Left colon (tissue), 2 donors: ENCODE measurements around the gene CALU. TPM values are rescaled to one million over a fixed set of nuclear protein-coding genes. Genes with fewer than 3 reads are reported as not detected.

Source experiments
- ATAC-seq: fragments of 200-7000 bp; cut with Tn5 transposase; one replicate; pipeline ENCODE4 v1.9.1; 2020; ENCODE audit warnings: mild to moderate bottlenecking, moderate library complexity
- DNase-seq, 2 donors: peaks; one replicate each; pipeline ENCODE4 v3.0.0-alpha.2; 2020
- intact Hi-C, 2 donors: fragments of 100-400 bp; cut with DNase I in 1 of 2; cut with micrococcal nuclease in 1 of 2; formaldehyde crosslinking; loops; one replicate each; pipeline versions ENCODE4 v1.11.2 to v1.14.0; 2022; cut with DNase I, micrococcal nuclease
- total RNA-seq, 2 donors: library from RNA; stranded (reverse); fragmentation: NEBNext Ultra II Directional; extraction: Animal tissue kit (Norgen Biotek cat#: 25700); gene quantifications; one replicate each; pipeline ENCODE4 v1.2.1, GENCODE V29; 2021
- donor health status: DM: no; HTN: no; CAD: no.
- donor health status: DM: yes; HTN: yes; CAD: no.

The CALU gene
- total RNA-seq, 2 donors from 2014 or later = 36.3 to 42.6 TPM

DNA sequence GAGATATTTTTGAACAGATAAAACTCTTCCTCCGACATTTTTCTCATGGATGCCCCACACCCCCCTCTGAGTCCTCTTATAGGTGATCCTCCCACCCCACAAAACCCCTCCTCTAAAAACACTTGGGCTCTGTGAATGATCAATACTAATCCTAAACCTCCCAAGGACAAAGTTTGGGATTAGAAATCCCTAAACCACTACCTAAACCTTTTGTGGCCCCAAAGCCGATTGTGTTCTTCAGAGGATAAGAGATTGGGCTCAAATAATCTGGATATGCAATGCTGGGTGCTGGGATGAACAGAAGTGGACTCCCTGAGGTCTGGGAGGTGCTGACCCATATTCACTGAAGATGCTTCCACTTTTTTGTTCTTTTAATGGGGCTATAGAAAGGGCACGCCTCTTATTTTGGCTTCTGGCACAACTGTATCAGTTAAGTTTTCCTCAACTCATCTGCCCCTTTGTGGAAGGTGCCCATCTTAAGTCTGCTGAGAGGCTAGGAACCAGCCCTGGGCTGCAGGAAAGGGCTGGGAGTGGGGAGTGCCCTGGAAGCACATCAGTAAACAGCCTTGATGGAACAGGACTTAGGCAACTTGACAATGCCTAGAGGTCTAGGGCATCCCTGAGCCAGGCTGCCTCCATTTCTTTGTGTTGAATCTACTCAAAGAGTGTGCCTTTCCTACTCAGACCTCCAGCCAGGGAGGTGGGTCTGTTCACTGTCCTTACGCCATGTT, 36.8 kb downstream of the CALU start, which contains the start of gene OPN1SW:
OPN1SW (minus strand) TSS at position 51 of the 731 bp plus-strand sequence; CDS start at position 38, 13 bp downstream.
- DNase-seq = no peak
- ATAC-seq = no peak
- intact Hi-C loops = no loop called here

DNA sequence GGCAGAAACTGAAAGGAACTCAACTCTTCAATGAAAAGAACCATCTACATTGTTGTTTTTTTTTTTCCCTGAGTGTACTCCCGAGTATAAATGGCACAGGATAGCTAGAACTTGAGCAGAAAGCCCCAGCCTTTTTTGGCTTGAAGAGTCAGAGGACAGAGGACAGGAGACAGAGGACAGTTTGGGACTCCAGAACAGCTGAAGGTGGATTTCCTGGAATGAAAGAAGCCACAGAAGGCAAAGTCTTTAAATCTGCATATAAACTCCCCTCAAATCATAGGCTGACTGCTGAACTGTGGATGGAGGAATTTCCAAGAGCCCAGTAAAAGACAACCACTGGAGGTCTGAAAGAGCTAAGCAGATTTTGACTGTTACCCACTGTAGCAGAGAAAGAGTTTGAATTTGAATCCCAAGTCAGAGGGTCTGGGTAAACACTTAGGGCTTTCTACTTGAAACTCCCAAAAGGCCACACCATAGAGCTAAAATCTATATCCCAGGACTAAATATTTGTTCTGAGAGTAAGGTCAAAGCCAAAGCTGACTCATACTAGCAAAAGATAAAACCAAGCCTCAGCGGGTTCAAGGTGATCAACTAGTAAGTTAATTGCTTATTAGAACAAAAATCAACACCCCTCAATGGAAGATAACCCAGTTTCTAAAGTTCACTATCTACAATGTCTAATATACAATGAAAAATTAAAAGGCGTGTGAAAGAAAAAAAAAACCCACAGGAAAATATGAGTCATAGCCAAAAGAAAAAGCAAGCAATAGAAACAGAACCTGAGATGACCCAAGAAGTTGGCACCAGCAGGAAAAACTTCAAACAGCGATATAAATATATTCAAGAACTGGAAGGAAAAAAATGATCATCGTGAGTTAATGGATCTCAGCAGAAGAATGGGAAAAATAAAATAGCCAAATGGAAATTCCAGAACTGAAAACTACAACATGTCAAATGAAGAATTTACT, 38.3 kb downstream of the CALU start:
- intact Hi-C loops = no loop called here
- no peak for DNase-seq
- ATAC-seq = no peak

GRCh38 chr7:128778946-128779345, 39.8 kb downstream of the CALU start:
- intact Hi-C loops = no loop called here
- no peak for DNase-seq
- ATAC-seq = no peak

GRCh38 chr7:128781126-128781525, 42.0 kb downstream of the CALU start:
- intact Hi-C loops = no loop called here
- DNase-seq = no peak
- ATAC-seq = no peak

DNA sequence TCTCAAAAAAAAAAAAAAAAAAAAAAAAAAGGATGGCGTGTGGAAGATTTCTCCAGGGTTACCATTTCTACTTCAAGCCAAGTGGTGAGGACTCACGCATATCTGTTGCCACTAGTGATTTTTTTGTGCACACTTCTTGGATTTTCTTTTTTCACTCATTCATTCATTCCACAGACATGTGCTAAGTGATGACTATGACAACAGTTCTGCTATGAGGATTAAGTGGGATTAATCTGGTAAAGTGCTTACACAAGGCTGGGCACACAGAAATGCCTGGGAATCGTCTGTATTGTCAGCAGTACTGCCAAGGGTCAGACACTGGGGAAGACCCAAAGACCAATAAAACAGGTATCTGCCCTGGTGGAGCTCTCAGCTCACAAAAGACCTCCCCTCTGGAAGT, 42.7 kb downstream of the CALU start:
- intact Hi-C loops = no loop called here
- ATAC-seq = no peak
- no peak for DNase-seq

DNA sequence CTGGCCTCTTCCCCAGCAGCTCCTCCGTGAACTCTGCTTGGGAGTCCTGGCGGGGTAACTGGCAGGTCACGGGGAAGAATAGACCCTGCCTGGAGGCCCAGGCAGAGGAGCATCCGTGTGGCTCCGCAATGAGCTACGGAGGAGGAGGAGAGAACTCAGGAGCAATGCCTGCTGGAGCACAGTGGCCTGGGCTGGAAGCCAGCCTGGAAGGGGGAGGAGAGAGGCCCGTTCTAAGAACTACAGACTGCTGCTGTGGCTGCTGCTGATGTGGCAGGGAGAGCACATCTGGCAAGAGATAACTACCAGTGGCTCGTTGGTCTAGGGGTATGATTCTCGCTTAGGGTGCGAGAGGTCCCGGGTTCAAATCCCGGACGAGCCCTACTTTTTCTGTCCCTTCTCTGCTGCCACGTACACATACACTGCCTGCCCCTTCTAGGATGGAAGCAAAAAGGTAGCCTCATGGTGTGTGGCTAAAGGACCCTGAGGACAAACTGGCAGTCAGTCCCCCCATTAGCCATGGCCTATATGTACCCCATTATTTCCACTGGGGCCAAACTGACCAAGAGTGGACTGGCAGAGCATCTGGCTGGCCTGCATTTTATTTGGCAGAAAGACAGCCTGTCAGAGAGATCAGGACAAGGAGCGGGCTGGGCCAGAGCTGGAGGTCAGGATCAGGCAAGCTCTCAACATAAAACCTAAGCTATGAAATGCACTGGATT, 44.1 kb downstream of the CALU start:
- DNase-seq (peak; percentile 42 to 76), ATAC-seq (peak; percentile 28)
- intact Hi-C loops = no loop called here

DNA sequence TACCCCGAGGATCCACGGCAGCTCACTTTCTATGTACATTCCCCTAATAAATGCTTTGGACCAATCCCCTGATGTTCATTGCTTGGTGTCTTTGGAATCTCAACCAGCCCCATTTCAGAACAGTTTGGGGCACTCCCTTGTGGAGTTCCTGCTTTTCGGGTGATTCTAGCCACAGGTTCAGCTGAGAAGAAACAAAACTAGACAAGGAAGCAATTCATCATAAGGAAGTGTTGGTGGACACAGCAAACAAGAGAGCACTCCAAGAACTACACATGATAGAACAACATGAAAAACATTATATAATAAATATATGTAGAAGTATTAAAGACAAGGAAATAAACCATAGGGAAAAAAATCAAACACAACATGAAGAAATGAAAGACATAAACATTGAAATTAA, 46.6 kb downstream of the CALU start:
- intact Hi-C loops = no loop called here
- ATAC-seq = peak; percentile 79
- DNase-seq = no peak

GRCh38 chr7:128788446-128789412, 49.6 kb downstream of the CALU start:
- DNase-seq (no peak), ATAC-seq (no peak)
- intact Hi-C loops = no loop called here

DNA sequence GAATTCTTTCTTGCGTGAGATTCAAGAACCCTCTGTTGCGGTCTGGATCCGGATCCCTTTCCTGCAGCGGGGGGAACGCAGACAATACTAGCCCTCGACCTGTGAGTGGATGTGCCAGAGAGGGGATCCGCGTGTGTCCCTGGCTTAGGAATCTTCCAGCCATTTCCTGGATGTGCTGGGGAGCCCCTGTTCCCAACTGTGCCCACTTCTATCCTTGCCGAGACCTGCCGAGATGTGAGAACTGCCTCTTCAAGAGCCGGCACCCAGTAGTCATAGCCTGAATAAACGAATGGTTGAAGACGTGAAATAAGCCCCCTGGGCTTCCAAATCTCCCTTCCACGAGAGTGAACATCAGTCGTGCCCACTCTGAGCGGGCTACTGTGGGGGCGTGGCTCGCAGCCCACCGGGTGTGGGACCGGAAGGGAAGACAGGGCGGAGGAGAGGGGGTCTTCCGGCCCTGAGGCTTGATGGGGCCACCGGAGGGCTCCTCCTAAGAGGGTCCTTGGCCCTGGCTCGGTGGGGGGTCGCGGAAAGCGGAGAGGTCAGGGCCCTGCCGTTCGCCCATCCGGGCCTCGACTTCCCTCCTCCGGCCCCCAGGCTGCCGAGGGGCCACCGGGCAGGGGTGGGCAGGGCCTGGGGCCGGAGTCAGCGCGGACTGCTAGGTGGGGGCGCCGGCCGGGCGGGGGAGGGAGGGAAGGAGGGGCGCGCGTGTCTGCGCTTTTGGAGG, 51.3 kb downstream of the CALU start:
- ATAC-seq (peak; percentile 11), DNase-seq (no peak)
- intact Hi-C loops = loop anchor here in 1 of 2 donors (5.0 kb wide), 1 partner anchor 52 kb away; no protein-coding TSS in a partner anchor

GRCh38 chr7:128791121-128791971, 52.2 kb downstream of the CALU start, which contains the start of gene CCDC136:
CCDC136 (plus strand) TSS chr7:128791968; CDS start chr7:128792412, 444 bp downstream.
- DNase-seq = peak; percentile 69 to 83
- ATAC-seq = peak; percentile 93
- intact Hi-C loops = loop anchor here in 1 of 2 donors (5.0 kb wide), 1 partner anchor 51 kb away; no protein-coding TSS in a partner anchor

DNA sequence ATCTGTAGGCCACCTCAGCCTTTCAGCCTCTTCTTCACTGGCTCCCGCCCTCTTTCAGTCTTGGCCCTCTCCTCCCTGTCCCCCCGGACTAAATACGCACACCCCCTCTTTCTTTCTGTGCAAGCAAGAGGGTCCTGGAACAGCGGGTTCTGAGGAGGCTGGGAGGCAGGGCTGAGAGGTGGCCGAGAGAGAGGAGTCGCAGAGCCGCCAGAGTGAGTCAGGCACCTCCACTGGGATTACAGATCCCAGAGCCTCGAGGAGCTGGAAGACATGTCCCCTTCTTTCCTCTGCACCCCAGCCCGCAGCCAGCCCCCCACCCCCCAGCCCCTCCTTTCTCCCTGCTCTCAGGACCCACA, 52.8 kb downstream of the CALU start:
- no peak for DNase-seq
- no peak for ATAC-seq
- intact Hi-C loops = loop anchor here in 1 of 2 donors (5.0 kb wide), 1 partner anchor 50 kb away; no protein-coding TSS in a partner anchor

GRCh38 chr7:128792471-128793180, 53.5 kb downstream of the CALU start:
- intact Hi-C loops = loop anchor here in 1 of 2 donors (5.0 kb wide), 1 partner anchor 50 kb away; no protein-coding TSS in a partner anchor
- DNase-seq (no peak), ATAC-seq (no peak)

- ATAC-seq (no peak), DNase-seq (no peak)
- intact Hi-C loops = loop anchor here in 1 of 2 donors (5.0 kb wide), 1 partner anchor 49 kb away; no protein-coding TSS in a partner anchor
Observed at GRCh38 chr7:128793181-128793547, 54.0 kb downstream of the CALU start.

- ATAC-seq (peak; percentile 20), DNase-seq (no peak)
- intact Hi-C loops = loop anchor here in 1 of 2 donors (5.0 kb wide), 1 partner anchor 48 kb away; no protein-coding TSS in a partner anchor
Observed at GRCh38 chr7:128794020-128794419, 54.9 kb downstream of the CALU start.

GRCh38 chr7:128794436-128794835, 55.3 kb downstream of the CALU start:
- no peak for ATAC-seq
- no peak for DNase-seq
- intact Hi-C loops = loop anchor here in 1 of 2 donors (5.0 kb wide), 1 partner anchor 48 kb away; no protein-coding TSS in a partner anchor
